MCF 10A (cell line): ENCODE measurements around the gene SCGB1C2. TPM values are rescaled to one million over a fixed set of nuclear protein-coding genes. Genes with fewer than 3 reads are reported as not detected.
"Not testable (repeated sequence)": the region's sequence is repeated elsewhere in the genome, so short reads cannot be mapped to it uniquely, and the experiment has no call there.

Source experiments
- BruUV-seq: library from RNA; stranded (reverse); fragments of 400-500 nt; replicated peaks from 2 replicates; lab custom pipeline; 2021; lab: Mats Ljungman, UMichigan
- CTCF ChIA-PET: fragments of 300-600 bp; sonication (Branson Sonifier 250); formaldehyde crosslinking; extraction: SDS; loops from one replicate; lab custom pipeline; 2021; ENCODE audit warnings: antibody characterized with exemption, inconsistent platforms; lab: Yijun Ruan, JAX
- POLR2A ChIA-PET: fragments of 300-600, 350-650 bp; sonication (Branson Sonifier 250); formaldehyde crosslinking; extraction: SDS; loops from one replicate; lab custom pipeline; 2020; ENCODE audit warnings: antibody characterized with exemption, inconsistent platforms; lab: Yijun Ruan, JAX
- DNase-seq: peaks from one replicate; pipeline ENCODE4 v3.0.0-alpha.2; 2018; ENCODE audit not compliant: unreplicated experiment
- H3K27ac Mint-ChIP-seq: one replicate; pipeline ENCODE4 v1.8.0; 2022; ENCODE audit warnings: mild to moderate bottlenecking, low read depth, mixed read lengths; ENCODE audit not compliant: unreplicated experiment
- H3K27me3 Mint-ChIP-seq: one replicate; pipeline ENCODE4 v1.8.0; 2022; ENCODE audit warnings: mixed read lengths; ENCODE audit not compliant: insufficient read depth, unreplicated experiment
- H3K36me3 Mint-ChIP-seq: one replicate; pipeline ENCODE4 v1.8.0; 2022; ENCODE audit warnings: mild to moderate bottlenecking, moderate library complexity, mixed read lengths; ENCODE audit not compliant: insufficient read depth, unreplicated experiment
- H3K4me1 Mint-ChIP-seq: one replicate; pipeline ENCODE4 v1.8.0; 2022; ENCODE audit warnings: mixed read lengths; ENCODE audit not compliant: insufficient read depth, unreplicated experiment
- H3K4me3 Mint-ChIP-seq: one replicate; pipeline ENCODE4 v1.8.0; 2022; ENCODE audit warnings: mild to moderate bottlenecking, moderate library complexity, mixed read lengths; ENCODE audit not compliant: unreplicated experiment
- H3K9me3 Mint-ChIP-seq: one replicate; pipeline ENCODE4 v1.8.0; 2022; ENCODE audit warnings: mixed read lengths; ENCODE audit not compliant: unreplicated experiment
- intact Hi-C: fragments of 100-400 bp; cut with micrococcal nuclease; formaldehyde crosslinking; loops from 2 replicates; pipeline ENCODE4 v1.14.1; 2022
- total RNA-seq: library from RNA; stranded (reverse); gene quantifications from 2 replicates; pipeline ENCODE4 v1.2.3, GENCODE V29; 2022
- TF ChIP-seq, protein P1 (sequence below): fragments of 200-600 bp; IDR thresholded peaks from one replicate; pipeline ENCODE4 v1.8.0; 2022; ENCODE audit warnings: antibody characterized with exemption, mild to moderate bottlenecking; ENCODE audit not compliant: unreplicated experiment

SCGB1C2 gene
- total RNA-seq, 1 experiment from 2014 or later = not detected

DNA sequence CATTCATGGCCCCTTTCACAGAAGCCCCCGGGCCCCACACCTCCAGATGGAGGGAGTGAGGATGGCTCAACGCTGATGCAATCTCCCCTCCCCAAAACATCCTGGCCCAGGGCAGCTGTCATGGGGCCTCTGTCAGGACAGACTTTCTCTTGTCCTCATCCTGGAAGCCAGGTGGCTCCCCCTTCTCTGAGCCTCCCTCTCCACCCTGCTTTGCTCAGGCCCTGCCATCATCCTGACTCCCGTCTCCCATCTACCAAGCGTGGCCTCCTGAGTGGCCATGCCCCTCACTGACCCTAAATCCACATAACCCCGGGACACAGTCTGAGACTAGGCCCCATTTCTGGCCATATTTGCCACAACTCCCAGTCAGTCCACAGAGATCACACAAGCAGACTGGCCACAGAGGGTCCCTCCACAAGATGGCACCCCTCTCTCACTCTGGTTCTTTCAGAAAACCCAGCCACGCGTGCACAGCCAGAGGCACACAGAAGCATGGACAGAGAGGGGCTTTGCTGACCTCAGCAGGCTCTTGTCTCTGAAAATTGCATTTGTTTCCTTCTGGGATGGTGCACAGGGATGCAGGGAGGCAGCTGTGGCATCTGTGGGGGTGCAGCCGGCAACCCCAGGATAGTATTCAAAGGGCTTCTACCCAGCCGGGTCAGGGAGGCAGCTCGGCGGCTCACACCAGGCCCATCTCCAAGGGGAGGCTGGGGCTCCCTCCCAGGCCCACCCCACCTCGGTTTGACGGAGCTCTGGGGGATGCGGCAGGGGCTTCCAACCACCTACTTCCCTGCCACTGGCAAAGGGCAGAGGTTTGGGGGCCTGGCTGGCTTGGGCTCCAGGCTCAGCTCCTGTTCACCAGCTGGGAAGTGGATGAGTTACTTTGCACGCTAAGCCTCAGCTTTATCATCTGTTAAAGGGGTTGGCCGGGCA is 27.2 kb downstream of the SCGB1C2 start:
- no peaks in the 10 kb centered on the region for H3K9me3 Mint-ChIP-seq
- no peaks in the 10 kb centered on the region for H3K36me3 Mint-ChIP-seq
- ChIA-PET POLR2A (no interaction called here), CTCF (interaction anchor here (0.6 to 2.1 kb wide), 8 partner anchors 19 to 894 kb away, joined by 3 to 7 read pairs (median 5); no protein-coding TSS in a partner anchor)
- no peaks in the 10 kb centered on the region for H3K4me1 Mint-ChIP-seq
- peaks cover 23% of the 10 kb centered on the region for H3K27me3 Mint-ChIP-seq
- H3K27ac Mint-ChIP-seq = no peak overlapping the region
- TF ChIP-seq, protein P1, sequence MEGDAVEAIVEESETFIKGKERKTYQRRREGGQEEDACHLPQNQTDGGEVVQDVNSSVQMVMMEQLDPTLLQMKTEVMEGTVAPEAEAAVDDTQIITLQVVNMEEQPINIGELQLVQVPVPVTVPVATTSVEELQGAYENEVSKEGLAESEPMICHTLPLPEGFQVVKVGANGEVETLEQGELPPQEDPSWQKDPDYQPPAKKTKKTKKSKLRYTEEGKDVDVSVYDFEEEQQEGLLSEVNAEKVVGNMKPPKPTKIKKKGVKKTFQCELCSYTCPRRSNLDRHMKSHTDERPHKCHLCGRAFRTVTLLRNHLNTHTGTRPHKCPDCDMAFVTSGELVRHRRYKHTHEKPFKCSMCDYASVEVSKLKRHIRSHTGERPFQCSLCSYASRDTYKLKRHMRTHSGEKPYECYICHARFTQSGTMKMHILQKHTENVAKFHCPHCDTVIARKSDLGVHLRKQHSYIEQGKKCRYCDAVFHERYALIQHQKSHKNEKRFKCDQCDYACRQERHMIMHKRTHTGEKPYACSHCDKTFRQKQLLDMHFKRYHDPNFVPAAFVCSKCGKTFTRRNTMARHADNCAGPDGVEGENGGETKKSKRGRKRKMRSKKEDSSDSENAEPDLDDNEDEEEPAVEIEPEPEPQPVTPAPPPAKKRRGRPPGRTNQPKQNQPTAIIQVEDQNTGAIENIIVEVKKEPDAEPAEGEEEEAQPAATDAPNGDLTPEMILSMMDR = peak; percentile 40
- intact Hi-C loops = no loop called here
- H3K4me3 Mint-ChIP-seq = no peak overlapping the region
- peak; percentile 42 for DNase-seq
- BruUV-seq = no TSS peak

DNA sequence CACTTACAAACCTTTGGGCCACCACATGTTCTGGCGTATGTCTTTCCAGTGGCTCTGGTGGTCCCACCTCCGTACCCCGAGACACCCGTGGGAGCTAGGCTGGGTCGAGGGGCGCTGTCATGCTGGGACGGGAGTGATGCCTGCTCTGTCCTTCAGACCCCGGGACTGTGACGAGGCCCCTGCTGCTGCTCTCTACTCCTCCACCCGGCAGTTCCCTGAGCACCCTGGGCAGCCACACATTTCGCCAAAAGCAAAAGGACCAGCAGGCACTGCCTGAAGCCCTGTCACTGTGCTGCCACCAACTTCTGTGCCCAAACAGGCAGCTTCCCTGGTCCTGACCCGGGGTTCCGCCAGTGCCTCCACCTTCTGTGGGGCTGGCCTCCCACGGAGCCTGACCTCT is 28.6 kb downstream of the SCGB1C2 start:
- H3K27me3 Mint-ChIP-seq = peaks cover 10% of the 10 kb centered on the region
- intact Hi-C loops = no loop called here
- TF ChIP-seq, protein P1 = no peak
- H3K9me3 Mint-ChIP-seq = no peaks in the 10 kb centered on the region
- DNase-seq = no peak
- POLR2A ChIA-PET = no interaction called here
- no TSS peak for BruUV-seq
- no peak overlapping the region for H3K4me3 Mint-ChIP-seq
- CTCF ChIA-PET = interaction anchor here (2.1 kb wide), 1 partner anchor 221 kb away, joined by 5 read pairs; no protein-coding TSS in a partner anchor
- no peaks in the 10 kb centered on the region for H3K4me1 Mint-ChIP-seq
- H3K36me3 Mint-ChIP-seq = no peaks in the 10 kb centered on the region
- H3K27ac Mint-ChIP-seq = no peak overlapping the region

DNA sequence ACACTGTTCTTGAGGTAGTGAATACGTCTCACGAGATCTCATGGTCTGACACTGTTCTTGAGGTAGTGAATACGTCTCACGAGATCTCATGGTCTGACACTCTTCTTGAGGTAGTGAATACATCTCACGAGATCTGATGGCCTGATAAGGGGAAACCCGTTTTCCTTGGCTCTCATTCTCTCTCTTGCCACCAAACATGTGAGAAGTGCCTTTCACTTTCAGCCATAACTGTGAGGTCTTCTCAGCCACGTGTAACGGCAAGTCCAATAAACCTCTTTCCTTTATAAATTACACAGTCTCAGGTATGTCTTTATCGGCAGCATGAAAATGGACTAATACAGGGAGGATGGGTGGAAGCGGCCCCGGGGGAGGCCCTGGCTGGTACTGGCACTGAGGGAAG is 31.2 kb downstream of the SCGB1C2 start:
- H3K27me3 Mint-ChIP-seq, POLR2A ChIA-PET, H3K9me3 Mint-ChIP-seq, DNase-seq, intact Hi-C loops, H3K4me1 Mint-ChIP-seq, H3K27ac Mint-ChIP-seq, H3K4me3 Mint-ChIP-seq, H3K36me3 Mint-ChIP-seq, BruUV-seq: not testable (repeated sequence)
- CTCF ChIA-PET = interaction anchor here (0.7 kb wide), 1 partner anchor 232 kb away, joined by 3 read pairs; no protein-coding TSS in a partner anchor

DNA sequence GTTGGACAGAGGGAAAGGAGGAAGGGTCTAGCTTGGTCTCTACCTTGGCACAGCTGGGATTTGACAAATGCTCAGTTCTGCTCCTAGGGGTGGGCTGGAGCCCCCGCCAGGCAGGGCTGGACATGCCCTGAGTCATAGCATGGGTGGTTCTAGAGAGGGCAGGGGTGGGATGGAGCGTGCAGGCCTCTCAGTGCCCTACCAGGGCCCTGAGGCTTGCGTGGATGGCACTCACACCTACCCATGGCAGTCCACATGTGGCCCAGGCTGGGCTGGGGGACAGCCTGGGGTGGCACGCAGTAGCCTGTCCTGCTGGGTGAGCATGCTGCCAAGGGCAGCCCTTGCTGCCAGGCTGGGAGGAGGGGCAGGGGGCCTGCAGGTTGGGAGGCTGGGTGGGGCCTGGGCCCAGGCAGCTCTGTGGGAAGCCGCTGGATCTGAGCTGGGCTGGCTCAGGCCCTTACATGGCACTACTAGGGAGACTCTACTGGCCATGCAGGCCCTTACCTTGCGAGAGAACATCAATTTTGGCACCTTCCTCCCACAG is 32.8 kb downstream of the SCGB1C2 start:
- Mint-ChIP-seq H3K27me3 (no peaks in the 10 kb centered on the region), H3K36me3 (no peaks in the 10 kb centered on the region), H3K9me3 (no peaks in the 10 kb centered on the region), H3K4me1 (no peaks in the 10 kb centered on the region), H3K27ac (no peak overlapping the region), H3K4me3 (no peak overlapping the region)
- TF ChIP-seq, protein P1 = no peak
- intact Hi-C loops = no loop called here
- ChIA-PET POLR2A (no interaction called here), CTCF (no interaction called here)
- no peak for DNase-seq
- BruUV-seq = no TSS peak
